IMR-90 (cell line): ENCODE results near the gene VWCE. TPM values are rescaled to one million over a fixed set of nuclear protein-coding genes. Genes with fewer than 3 reads are reported as not detected.

Experiments
- ATAC-seq: fragments of 200-7000 bp; cut with Tn5 transposase; 2 replicates; pipeline ENCODE4 v1.9.1; 2020; ENCODE audit warnings: low read depth, mild to moderate bottlenecking, moderate library complexity
- BruUV-seq: library from RNA; stranded (reverse); fragments of 400-500 nt; replicated peaks from 2 replicates; lab custom pipeline; 2021; lab: Mats Ljungman, UMichigan
- CTCF ChIA-PET: fragments of 300-600 bp; formaldehyde crosslinking; extraction: SDS; loops from one replicate; lab custom pipeline; 2021; ENCODE audit warnings: antibody characterized with exemption; lab: Yijun Ruan, JAX
- POLR2A ChIA-PET: fragments of 300-600 bp; sonication (Branson Sonifier 250); formaldehyde crosslinking; loops from one replicate; lab custom pipeline; 2022; ENCODE audit warnings: antibody characterized with exemption; ENCODE audit not compliant: unreplicated experiment; lab: Charles Lee
- DNase-seq: peaks from one replicate; pipeline ENCODE4 v3.0.0; 2013
- H2AFZ ChIP-seq: replicated peaks from 2 replicates; pipeline ENCODE3; 2013; ENCODE audit warnings: low read length, mild to moderate bottlenecking; ENCODE audit not compliant: poor library complexity
- H2AK5ac ChIP-seq: 2 replicates; pipeline ENCODE4 v1.6.1; 2013; ENCODE audit warnings: low read depth, low read length, inconsistent platforms
- H2AK9ac ChIP-seq: replicated peaks from 2 replicates; pipeline ENCODE3; 2013; ENCODE audit warnings: mild to moderate bottlenecking, low read depth, low read length, moderate library complexity; ENCODE audit not compliant: poor library complexity
- H2BK120ac ChIP-seq: 2 replicates; pipeline ENCODE4 v1.6.1; 2013; ENCODE audit warnings: low read depth, low read length, inconsistent platforms
- H2BK15ac ChIP-seq: 3 replicates; pipeline ENCODE4 v1.6.1; 2013; ENCODE audit warnings: low read depth, low read length, inconsistent platforms
- H2BK20ac ChIP-seq: 2 replicates; pipeline ENCODE4 v1.6.1; 2013; ENCODE audit warnings: low read depth, mild to moderate bottlenecking, inconsistent platforms, low read length, moderate library complexity
- H2BK5ac ChIP-seq: 2 replicates; pipeline ENCODE4 v1.6.1; 2013; ENCODE audit warnings: mild to moderate bottlenecking, low read depth, low read length, inconsistent platforms; ENCODE audit not compliant: poor library complexity, severe bottlenecking
- H3K14ac ChIP-seq: replicated peaks from 2 replicates; pipeline ENCODE4 v1.6.1; 2013; ENCODE audit warnings: low read depth, low read length, inconsistent platforms
- H3K18ac ChIP-seq: 2 replicates; pipeline ENCODE4 v1.6.1; 2013; ENCODE audit warnings: low read depth, low read length, control low read depth
- H3K23ac ChIP-seq: 2 replicates; pipeline ENCODE4 v1.6.1; 2013; ENCODE audit warnings: low read depth, low read length, inconsistent platforms
- H3K27ac ChIP-seq: 2 replicates; pipeline ENCODE4 v1.5.1; 2013; ENCODE audit warnings: mild to moderate bottlenecking, control low read depth, low read length; ENCODE audit not compliant: insufficient read depth
- H3K27me3 ChIP-seq: 2 replicates; pipeline ENCODE4 v1.6.1; 2013; ENCODE audit warnings: low read length; ENCODE audit not compliant: control insufficient read depth, insufficient read depth
- H3K36me3 ChIP-seq: 2 replicates; pipeline ENCODE4 v1.6.1; 2013; ENCODE audit warnings: low read length, mixed read lengths; ENCODE audit not compliant: control insufficient read depth, insufficient read depth
- H3K4ac ChIP-seq: 2 replicates; pipeline ENCODE4 v1.6.1; 2013; ENCODE audit warnings: low read depth, low read length, inconsistent platforms
- H3K4me1 ChIP-seq: 2 replicates; pipeline ENCODE4 v1.6.1; 2013; ENCODE audit warnings: low read length, mixed read lengths; ENCODE audit not compliant: control insufficient read depth, insufficient read depth
- H3K4me2 ChIP-seq: 2 replicates; pipeline ENCODE4 v1.6.1; 2013; ENCODE audit warnings: low read depth, mild to moderate bottlenecking, control low read depth, low read length, moderate library complexity
- H3K4me3 ChIP-seq: 2 replicates; pipeline ENCODE4 v1.5.1; 2013; ENCODE audit warnings: low read depth, mild to moderate bottlenecking, control low read depth, low read length, moderate library complexity; ENCODE audit not compliant: insufficient read depth
- H3K56ac ChIP-seq: 2 replicates; pipeline ENCODE4 v1.6.1; 2013; ENCODE audit warnings: low read length, inconsistent platforms; ENCODE audit not compliant: insufficient read depth; ENCODE audit errors: extremely low read depth
- H3K79me1 ChIP-seq, 2 experiments: 2 replicates each; pipeline ENCODE4 v1.6.1; 2013; ENCODE audit warnings: low read length in 2 of 2, inconsistent platforms in 1 of 2, low read depth in 1 of 2
- H3K9ac ChIP-seq: 2 replicates; pipeline ENCODE4 v1.6.1; 2013; ENCODE audit warnings: low read depth, low read length, control low read depth
- H3K9me1 ChIP-seq: 2 replicates; pipeline ENCODE4 v1.6.1; 2013; ENCODE audit warnings: low read length, inconsistent platforms; ENCODE audit not compliant: insufficient read depth
- H3K9me3 ChIP-seq: 2 replicates; pipeline ENCODE4 v1.6.1; 2013; ENCODE audit warnings: low read length; ENCODE audit not compliant: control insufficient read depth, insufficient read depth
- H4K20me1 ChIP-seq: 2 replicates; pipeline ENCODE4 v1.6.1; 2013; ENCODE audit warnings: low read length, inconsistent platforms; ENCODE audit not compliant: insufficient read depth
- H4K5ac ChIP-seq: 2 replicates; pipeline ENCODE4 v1.6.1; 2013; ENCODE audit warnings: mild to moderate bottlenecking, low read depth, low read length, control low read depth
- H4K8ac ChIP-seq, 2 experiments: 2 replicates each; pipeline ENCODE4 v1.6.1; 2013; ENCODE audit warnings: low read depth in 2 of 2, low read length in 2 of 2, control low read depth in 1 of 2, inconsistent platforms in 1 of 2
- H4K91ac ChIP-seq: 2 replicates; pipeline ENCODE4 v1.6.1; 2013; ENCODE audit warnings: low read depth, low read length, inconsistent platforms; ENCODE audit not compliant: insufficient read depth
- MXI1 ChIP-seq: IDR thresholded peaks from 2 replicates; pipeline ENCODE4 v1.6.1; 2012; ENCODE audit warnings: low read depth, mild to moderate bottlenecking, low read length, moderate library complexity, borderline replicate concordance
- RCOR1 ChIP-seq: IDR thresholded peaks from 2 replicates; pipeline ENCODE4 v1.6.1; 2012; ENCODE audit warnings: mild to moderate bottlenecking, low read length, improper control_type of control experiment; ENCODE audit not compliant: insufficient replicate concordance
- WGBS, 2 experiments: methylation state at CpG; one replicate each; pipeline versions ENCODE4 v1.1.5 to v1.1.7; 2013; ENCODE audit warnings: missing lambda C conversion rate in 2 of 2; ENCODE audit not compliant: insufficient read length in 1 of 2; ENCODE audit errors: extremely low coverage in 2 of 2; 5-methylcytosine and 5-hydroxymethylcytosine counted together
- dilution Hi-C: fragments of 300-500 bp; cut with HindIII; formaldehyde crosslinking; loops from one replicate; pipeline ENCODE4 v1.14.3; 2018; ENCODE audit warnings: low sequenced_read_pairs; ENCODE audit not compliant: unreplicated experiment
- in situ Hi-C: fragments of 300-500 bp; cut with MboI; formaldehyde crosslinking; loops from 3 replicates; pipeline ENCODE4 v1.14.3; 2019; ENCODE audit warnings: low sequenced_read_pairs, inconsistent platforms, mixed read lengths
- intact Hi-C: fragments of 100-400 bp; cut with micrococcal nuclease; formaldehyde crosslinking; loops from 2 replicates; pipeline ENCODE4 v1.10.0; 2022
- polyA plus RNA-seq, 3 experiments: library from polyadenylated mRNA; depleted of rRNA; stranded (reverse); fragments of >200 nt; gene quantifications; 2 replicates each; pipeline ENCODE4 v1.2.3, GENCODE V29; 2012; ENCODE audit warnings: low replicate concordance in 1 of 3
- total RNA-seq: library from RNA; depleted of rRNA; stranded (reverse); fragments of >200 nt; gene quantifications from 2 replicates; pipeline ENCODE4 v1.2.3, GENCODE V29; 2012

The VWCE gene
- total and polyA plus RNA-seq, 2 of the 4 experiments (the other 2 are of a cell fraction) = under 0.01 to 1.1 TPM

GRCh38 chr11:61277186-61278000 is 17.7 kb downstream of the VWCE start:
- Histone ChIP-seq H2BK20ac (no peak overlapping the region), H3K9me1 (0 out of 2 replicates have a peak, but pooled peaks cover 4% of the 10 kb centered on the region), H4K20me1 (no peaks in the 10 kb centered on the region), H3K9me3 (no peaks in the 10 kb centered on the region), H3K4me1 (no peaks in the 10 kb centered on the region), H2AFZ (no peak overlapping the region), H2AK5ac (no peak overlapping the region), H4K91ac (no peak overlapping the region), H3K4ac (no peak overlapping the region), H3K14ac (no peak overlapping the region), H3K9ac (no peak overlapping the region), H2BK15ac (no peak overlapping the region), H3K27ac (no peak overlapping the region), H3K4me3 (no peak overlapping the region), H4K8ac (no peak overlapping the region), H3K18ac (no peak overlapping the region), H3K4me2 (no peak overlapping the region), H3K36me3 (no peaks in the 10 kb centered on the region; the same call in 1 of the 2 replicates), H2BK5ac (no peak overlapping the region), H2AK9ac (no peak overlapping the region), H3K27me3 (no peaks in the 10 kb centered on the region; the same call in 1 of the 2 replicates), H3K56ac (no peak overlapping the region), H4K5ac (no peak overlapping the region), H3K23ac (no peak overlapping the region), H3K79me1 (no peaks in the 10 kb centered on the region), H2BK120ac (no peak overlapping the region)
- WGBS, 2 experiments = 85% methylated on average over 6 of the region's 14 CpGs; no CpG with 5 or more reads in 1 of the 2 experiments
- intact Hi-C loops = no loop called here
- TF ChIP-seq RCOR1 (no peak), MXI1 (no peak)
- dilution Hi-C loops = no loop called here
- ChIA-PET POLR2A (no interaction called here), CTCF (no interaction called here)
- in situ Hi-C loops = no loop called here
- no TSS peak for BruUV-seq
- DNase-seq (no peak), ATAC-seq (no peak)
